ENCODE results near the gene SYNE4.
A peak's percentile ranks its signal among the peaks of the same experiment; 100 is the strongest.

SYNE4 gene

GRCh38 chr19:36009220-36009619 lies 607 bp upstream of the SYNE4 start:
- peak overlapping the region; percentile 26 for H3K4me3 ChIP-seq (replicated peaks; ENCODE audit: low read depth, low read length)
- TF ChIP-seq CTCF (IDR thresholded peaks at IDR 0.05; ENCODE audit: low read depth, low read length, missing control alignments): no peak
- DNase-seq (ENCODE audit: extremely low read depth, low read depth): no peak

GRCh38 chr19:36006955-36007354 lies 1.7 kb downstream of the SYNE4 start:
- H3K4me3 ChIP-seq (replicated peaks; ENCODE audit: low read depth, low read length): no peak overlapping the region
- TF ChIP-seq CTCF (IDR thresholded peaks at IDR 0.05; ENCODE audit: low read depth, low read length, missing control alignments): no peak

GRCh38 chr19:36003284-36003683 lies 5.3 kb downstream of the SYNE4 start:
- DNase-seq (ENCODE audit: extremely low read depth, low read depth): no peak
- no peak for TF ChIP-seq CTCF (IDR thresholded peaks at IDR 0.05; ENCODE audit: low read depth, low read length, missing control alignments)
- H3K4me3 ChIP-seq (replicated peaks; ENCODE audit: low read depth, low read length): no peak overlapping the region

More at GRCh38 chr19:36006955-36007354, 1.7 kb downstream of the SYNE4 start:
- DNase-seq (ENCODE audit: extremely low read depth, low read depth): no peak

GRCh38 chr19:36001605-36002004 lies 7.0 kb downstream of the SYNE4 start:
- TF ChIP-seq CTCF (IDR thresholded peaks at IDR 0.05; ENCODE audit: low read depth, low read length, missing control alignments): no peak
- H3K4me3 ChIP-seq (replicated peaks; ENCODE audit: low read depth, low read length): no peak overlapping the region
- no peak for DNase-seq (ENCODE audit: extremely low read depth, low read depth)

- no peak overlapping the region for H3K4me3 ChIP-seq (replicated peaks; ENCODE audit: low read depth, low read length)
- DNase-seq (ENCODE audit: extremely low read depth, low read depth): no peak
- no peak for TF ChIP-seq CTCF (IDR thresholded peaks at IDR 0.05; ENCODE audit: low read depth, low read length, missing control alignments)
These were observed 11.8 kb downstream of the SYNE4 start for GRCh38 chr19:35996777-35997176.

GRCh38 chr19:35995048-35995993 lies 13.3 kb downstream of the SYNE4 start, which contains the start of gene SDHAF1:
Gene SDHAF1 (plus strand): TSS chr19:35995188. CDS start chr19:35995275, 87 bp downstream.
- no peak for TF ChIP-seq CTCF (IDR thresholded peaks at IDR 0.05; ENCODE audit: low read depth, low read length, missing control alignments)
- H3K4me3 ChIP-seq (replicated peaks; ENCODE audit: low read depth, low read length): peak within 1 kb of the TSS; percentile 68
- peak; percentile 61 for DNase-seq (ENCODE audit: extremely low read depth, low read depth)
